Measurements from ENCODE around the gene TAS2R3. TPM values are rescaled to one million over a fixed set of nuclear protein-coding genes. Genes with fewer than 3 reads are reported as not detected.

Gene TAS2R3
- total and polyA plus RNA-seq, 9 of the 15 experiments (the other 6 are each of a cell fraction or from before 2014, with no cell fraction given), result 0.37 to 1.9 (median 1.2) TPM; not detected in 2

- Histone ChIP-seq H3K4me1 (replicated peaks in 1 of 2; ENCODE audit: control insufficient read depth in 2 of 2, insufficient read depth in 2 of 2, low read length in 2 of 2) (peaks cover 5 to 12% of the 10 kb centered on the region in 2 experiments; a peak in 4 of 5 replicates), H3K9me1 (ENCODE audit: control insufficient read depth, insufficient read depth, low read length) (no peaks in the 10 kb centered on the region), H3K9ac (ENCODE audit: insufficient read depth in 1 of 2, low read depth in 2 of 2, low read length in 2 of 2) (peak overlapping the region; percentile 84 to 92), H3K4me3 (peak overlapping the region; percentile 65), H3K36me3 (ENCODE audit: control insufficient read depth, insufficient read depth, low read length) (peaks cover 31% of the 10 kb centered on the region), H2AFZ (ENCODE audit: low read depth, low read length) (peak overlapping the region; percentile 92), H4K20me1 (replicated peaks; ENCODE audit: control insufficient read depth, insufficient read depth, low read length) (no peaks in the 10 kb centered on the region), H3K9me3 (replicated peaks; ENCODE audit: control insufficient read depth, insufficient read depth, low read depth, low read length) (no peaks in the 10 kb centered on the region), H3K27me3 (ENCODE audit: control insufficient read depth in 2 of 2, insufficient read depth in 2 of 2, low read length in 2 of 2) (no peaks in the 10 kb centered on the region), H3K27ac (ENCODE audit: extremely low read depth, low read depth, low read length) (peak overlapping the region; percentile 89), H3K4me2 (ENCODE audit: insufficient read depth, low read length) (peak overlapping the region; percentile 98), H3K79me2 (ENCODE audit: control insufficient read depth, insufficient read depth, low read length) (peaks cover 40% of the 10 kb centered on the region)
- DNase-seq (ENCODE audit: extremely low read depth in 1 of 4, low spot score in 3 of 4) (peak; percentile 46 to 70 (median 56)), FAIRE-seq (peak; percentile 46), ATAC-seq (peak; percentile 72)
- ChIA-PET CTCF (ENCODE audit: low intra/inter-chr PET ratio) (interaction anchor here (0.6 kb wide), 1 partner anchor 83 kb away, joined by 3 read pairs; no protein-coding TSS in a partner anchor), POLR2A (interaction anchor here (0.7 to 3.0 kb wide), 9 partner anchors 10 to 186 kb away, joined by 3 to 30 read pairs (median 3); partner anchors contain the start of genes AGK and DENND11)
- in situ Hi-C loops (cut with MboI), result no loop called here
- intact Hi-C loops (cut with micrococcal nuclease), result loop anchor here (5.0 kb wide), 1 partner anchor 185 kb away; the partner anchor contains the start of gene AGK
- 20% methylated on average over 10 of the region's 11 CpGs for WGBS (ENCODE audit: insufficient coverage, low coverage, missing lambda C conversion rate)
- TSS peak; percentile 89 for BruUV-seq (replicated peaks)
- TF ChIP-seq ZNF407 (IDR thresholded peaks at IDR 0.05; ENCODE audit: low read depth) (peak; percentile 31; the same call in 1 of the 2 replicates), SNIP1 (IDR thresholded peaks at IDR 0.05; ENCODE audit: low read depth) (peak; percentile 67), ZNF121 (CRISPR knock-in tag; conservative IDR thresholded peaks at IDR 0.05) (no peak), ATF3 (IDR thresholded peaks at IDR 0.05) (peak; percentile 96), ATF3 (CRISPR knock-in tag; conservative IDR thresholded peaks at IDR 0.05) (no peak), NONO (IDR thresholded peaks at IDR 0.05; ENCODE audit: low read depth in 2 of 2, low read length in 1 of 2) (0 out of 4 replicates have a peak, but pooled peaks of 1 of the 2 experiments have one; percentile 42), ZNF316 (IDR thresholded peaks at IDR 0.05) (0 out of 2 replicates have a peak, but pooled peaks have one; percentile 11), FOXK2 (conservative IDR thresholded peaks at IDR 0.05 in 1 of 2, IDR thresholded peaks at IDR 0.05 in 1 of 2; ENCODE audit: low read depth in 2 of 2) (peak; percentile 25 to 36; a peak in 2 of 4 replicates), PREB (CRISPR knock-in tag; IDR thresholded peaks at IDR 0.05) (no peak), ZNF444 (CRISPR knock-in tag; IDR thresholded peaks at IDR 0.05) (no peak)
Observed at GRCh38 chr7:141737118-141737835, 26.6 kb upstream of the TAS2R3 start.
